Spleen (tissue), 7 donors: ENCODE results near the gene HPGDS.

ENCODE experiments used
- POLR2A ChIP-seq, 3 donors: fragments of 450-650 bp; IDR thresholded peaks; one replicate each; pipeline ENCODE4 v1.5.1; 2017; ENCODE audit warnings: antibody characterized with exemption in 3 of 3, mild to moderate bottlenecking in 1 of 3
- POLR2AphosphoS5 ChIP-seq, 3 donors: sonication (generic); formaldehyde crosslinking; IDR thresholded peaks; one replicate each; pipeline ENCODE4 v1.5.1; 2017; ENCODE audit warnings: antibody characterized with exemption in 3 of 3
- TF ChIP-seq, protein P1 (sequence below), 11 experiments: fragments of 200-600 bp in 7 of 11; fragments of 450-650 bp in 4 of 11; sonication (generic) in 4 of 11; IDR thresholded peaks in 8 of 11; conservative IDR thresholded peaks in 3 of 11; 1 replicate in 7 of 11; 2 replicates in 4 of 11; pipeline versions ENCODE4 v1.4.0 to v1.8.0; 2016 to 2021; ENCODE audit warnings: antibody characterized with exemption in 11 of 11, inconsistent platforms in 4 of 11, mild to moderate bottlenecking in 1 of 11
- donor health status: DM: no; HTN: no; CAD: no; lungs with moderate emphysema.
- donor health status: DM: no; HTN: no; CAD: no.
- donor health status: DM: no; HTN: no; CAD: no.

DNA sequence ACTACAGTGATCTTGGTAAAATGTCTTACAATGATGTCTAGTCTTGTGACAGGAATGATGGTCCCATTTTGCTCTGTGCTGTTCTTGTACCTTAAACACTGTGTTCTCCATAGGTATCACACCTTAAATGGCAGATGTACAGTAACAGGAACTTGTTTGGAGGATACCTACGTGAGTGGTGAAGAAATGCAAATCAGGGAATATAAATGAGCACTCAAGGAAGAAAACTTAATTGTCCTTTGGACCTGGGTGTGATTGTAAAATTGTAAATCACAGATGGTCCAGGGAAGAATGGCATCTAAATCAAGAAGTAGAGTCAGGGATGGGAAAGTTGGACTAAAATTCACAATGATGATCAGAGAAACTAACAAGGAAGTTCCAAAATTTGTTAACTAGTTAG lies 12.7 kb downstream of the HPGDS start:
- TF ChIP-seq, protein P1, sequence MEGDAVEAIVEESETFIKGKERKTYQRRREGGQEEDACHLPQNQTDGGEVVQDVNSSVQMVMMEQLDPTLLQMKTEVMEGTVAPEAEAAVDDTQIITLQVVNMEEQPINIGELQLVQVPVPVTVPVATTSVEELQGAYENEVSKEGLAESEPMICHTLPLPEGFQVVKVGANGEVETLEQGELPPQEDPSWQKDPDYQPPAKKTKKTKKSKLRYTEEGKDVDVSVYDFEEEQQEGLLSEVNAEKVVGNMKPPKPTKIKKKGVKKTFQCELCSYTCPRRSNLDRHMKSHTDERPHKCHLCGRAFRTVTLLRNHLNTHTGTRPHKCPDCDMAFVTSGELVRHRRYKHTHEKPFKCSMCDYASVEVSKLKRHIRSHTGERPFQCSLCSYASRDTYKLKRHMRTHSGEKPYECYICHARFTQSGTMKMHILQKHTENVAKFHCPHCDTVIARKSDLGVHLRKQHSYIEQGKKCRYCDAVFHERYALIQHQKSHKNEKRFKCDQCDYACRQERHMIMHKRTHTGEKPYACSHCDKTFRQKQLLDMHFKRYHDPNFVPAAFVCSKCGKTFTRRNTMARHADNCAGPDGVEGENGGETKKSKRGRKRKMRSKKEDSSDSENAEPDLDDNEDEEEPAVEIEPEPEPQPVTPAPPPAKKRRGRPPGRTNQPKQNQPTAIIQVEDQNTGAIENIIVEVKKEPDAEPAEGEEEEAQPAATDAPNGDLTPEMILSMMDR (IDR thresholded peaks at IDR 0.05 in 8 of 11, conservative IDR thresholded peaks at IDR 0.05 in 3 of 11): no peak
- TF ChIP-seq POLR2A (IDR thresholded peaks at IDR 0.05) (no peak), POLR2AphosphoS5 (IDR thresholded peaks at IDR 0.05) (no peak)
